PC-3 (cell line): ENCODE measurements around the gene CCL20. TPM values are rescaled to one million over a fixed set of nuclear protein-coding genes. Genes with fewer than 3 reads are reported as not detected.

ENCODE experiments used
- ATAC-seq: fragments of 200-7000 bp; cut with Tn5 transposase; 2 replicates; pipeline ENCODE4 v1.9.1; 2020; ENCODE audit warnings: mild to moderate bottlenecking, moderate library complexity
- BruUV-seq: library from RNA; stranded (reverse); fragments of 400-500 nt; replicated peaks from 2 replicates; lab custom pipeline; 2021; lab: Mats Ljungman, UMichigan
- CTCF ChIA-PET: fragments of 300-600 bp; sonication (Branson Sonifier 250); formaldehyde crosslinking; loops from one replicate; lab custom pipeline; 2022; ENCODE audit warnings: antibody characterized with exemption; lab: Charles Lee
- POLR2A ChIA-PET: fragments of 300-600 bp; sonication (Branson Sonifier 250); formaldehyde crosslinking; loops from one replicate; lab custom pipeline; 2022; ENCODE audit warnings: antibody characterized with exemption; ENCODE audit not compliant: unreplicated experiment; lab: Charles Lee
- DNase-seq: peaks from one replicate; pipeline ENCODE4 v3.0.0-alpha.2; 2015
- H2AFZ ChIP-seq: fragments of 300-600 bp; sonication (generic); 2 replicates; pipeline ENCODE4 v1.6.0; 2016; ENCODE audit warnings: antibody characterized with exemption, low read length
- H3F3A ChIP-seq: fragments of 300-600 bp; sonication (generic); one replicate; pipeline ENCODE4 v1.6.0; 2017; ENCODE audit warnings: antibody characterized with exemption, low read length, control low read depth, mild to moderate bottlenecking; ENCODE audit not compliant: unreplicated experiment
- H3K27ac ChIP-seq: fragments of 300-600 bp; sonication (generic); 2 replicates; pipeline ENCODE4 v1.5.1; 2016; ENCODE audit warnings: mild to moderate bottlenecking, low read length
- H3K27me3 ChIP-seq: fragments of 300-600 bp; sonication (generic); 2 replicates; pipeline ENCODE4 v1.6.1; 2016; ENCODE audit warnings: low read length, mixed read lengths
- H3K36me3 ChIP-seq: fragments of 300-600 bp; sonication (generic); 2 replicates; pipeline ENCODE4 v1.6.1; 2016; ENCODE audit warnings: low read depth, mixed run types, low read length, mixed read lengths
- H3K4me1 ChIP-seq: fragments of 300-600 bp; sonication (generic); 2 replicates; pipeline ENCODE4 v1.5.1; 2016; ENCODE audit warnings: low read length; ENCODE audit not compliant: insufficient read depth
- H3K4me2 ChIP-seq: fragments of 300-600 bp; sonication (generic); 2 replicates; pipeline ENCODE4 v1.6.0; 2016; ENCODE audit warnings: low read length
- H3K4me3 ChIP-seq: fragments of 300-600 bp; sonication (generic); 2 replicates; pipeline ENCODE4 v1.5.1; 2016; ENCODE audit warnings: mild to moderate bottlenecking, low read length, mixed read lengths
- H3K79me2 ChIP-seq: fragments of 300-600 bp; sonication (generic); 2 replicates; pipeline ENCODE4 v1.6.1; 2017; ENCODE audit warnings: low read length, mixed read lengths
- H3K9ac ChIP-seq: fragments of 300-600 bp; sonication (generic); 2 replicates; pipeline ENCODE4 v1.6.0; 2016; ENCODE audit warnings: mild to moderate bottlenecking, low read length
- H3K9me2 ChIP-seq: fragments of 300-600 bp; sonication (generic); replicated peaks from 2 replicates; pipeline ENCODE4 v1.6.1; 2016; ENCODE audit warnings: mixed run types, low read length, mixed read lengths
- H3K9me3 ChIP-seq: fragments of 300-600 bp; sonication (generic); 2 replicates; pipeline ENCODE4 v1.6.1; 2016; ENCODE audit warnings: low read length, mixed read lengths
- H4K20me1 ChIP-seq: fragments of 300-600 bp; sonication (generic); 2 replicates; pipeline ENCODE4 v1.6.1; 2016; ENCODE audit warnings: low read length, mixed read lengths
- CTCF ChIP-seq: fragments of 300-600 bp; sonication (generic); conservative IDR thresholded peaks from 2 replicates; pipeline ENCODE4 v1.5.1; 2017; ENCODE audit warnings: antibody characterized with exemption, low read depth, mild to moderate bottlenecking, low read length
- EZH2 ChIP-seq: fragments of 300-600 bp; sonication (generic); IDR thresholded peaks from one replicate; pipeline ENCODE4 v1.6.1; 2017; ENCODE audit warnings: antibody characterized with exemption, mild to moderate bottlenecking, low read length; ENCODE audit not compliant: unreplicated experiment
- EZH2phosphoT487 ChIP-seq: fragments of 300-600 bp; sonication (generic); IDR thresholded peaks from 2 replicates; pipeline ENCODE4 v1.6.1; 2018; ENCODE audit warnings: mild to moderate bottlenecking, antibody characterized with exemption, low read length, borderline replicate concordance
- intact Hi-C: fragments of 100-400 bp; cut with micrococcal nuclease; formaldehyde crosslinking; loops from 2 replicates; pipeline ENCODE4 v1.9.0; 2023
- total RNA-seq: library from RNA; depleted of rRNA; stranded (reverse); fragments of >200 nt; gene quantifications from 2 replicates; pipeline ENCODE4 v1.2.3, GENCODE V29; 2014

CCL20 gene
- total RNA-seq, 1 experiment from 2014 or later: 1.8 TPM

- Histone ChIP-seq H3K27ac (no peak overlapping the region), H2AFZ (no peak overlapping the region), H3K79me2 (no peaks in the 10 kb centered on the region), H3K4me2 (no peak overlapping the region), H3K27me3 (no peaks in the 10 kb centered on the region), H3K4me3 (no peak overlapping the region), H3K4me1 (no peaks in the 10 kb centered on the region), H4K20me1 (no peaks in the 10 kb centered on the region), H3K9me2 (no peaks in the 10 kb centered on the region), H3K36me3 (no peaks in the 10 kb centered on the region), H3F3A (no peaks in the 10 kb centered on the region), H3K9ac (no peak overlapping the region), H3K9me3 (no peaks in the 10 kb centered on the region)
- TF ChIP-seq EZH2phosphoT487 (no peak), CTCF (no peak), EZH2 (no peak)
- DNase-seq: no peak
- BruUV-seq: no TSS peak
- no peak for ATAC-seq
- intact Hi-C loops: no loop called here
- CTCF ChIA-PET: no interaction called here
- POLR2A ChIA-PET: no interaction called here
Measured at GRCh38 chr2:227782804-227783203, 30.8 kb upstream of the CCL20 start.

GRCh38 chr2:227783404-227784138, 30.1 kb upstream of the CCL20 start:
- intact Hi-C loops: no loop called here
- DNase-seq: no peak
- H3K9ac ChIP-seq: no peak overlapping the region
- no peaks in the 10 kb centered on the region for H3K36me3 ChIP-seq
- H3K4me1 ChIP-seq: no peaks in the 10 kb centered on the region
- TF ChIP-seq EZH2phosphoT487: no peak
- H4K20me1 ChIP-seq: no peaks in the 10 kb centered on the region
- no peak overlapping the region for H2AFZ ChIP-seq
- ChIA-PET CTCF (no interaction called here), POLR2A (no interaction called here)
- H3K4me3 ChIP-seq: no peak overlapping the region
- H3K9me2 ChIP-seq: no peaks in the 10 kb centered on the region
- ATAC-seq: no peak
- no peaks in the 10 kb centered on the region for H3K9me3 ChIP-seq
- H3F3A ChIP-seq: no peaks in the 10 kb centered on the region
- H3K27me3 ChIP-seq: no peaks in the 10 kb centered on the region
- H3K79me2 ChIP-seq: no peaks in the 10 kb centered on the region
- no peak overlapping the region for H3K4me2 ChIP-seq
- no TSS peak for BruUV-seq
- no peak overlapping the region for H3K27ac ChIP-seq

GRCh38 chr2:227785293-227785692, 28.3 kb upstream of the CCL20 start:
- CTCF ChIA-PET: no interaction called here
- H3K4me3 ChIP-seq: no peak overlapping the region
- H3K27me3 ChIP-seq: no peaks in the 10 kb centered on the region
- no peaks in the 10 kb centered on the region for H4K20me1 ChIP-seq
- no peak overlapping the region for H3K27ac ChIP-seq
- TF ChIP-seq EZH2phosphoT487 (no peak), EZH2 (no peak), CTCF (no peak)
- no peaks in the 10 kb centered on the region for H3F3A ChIP-seq
- ATAC-seq (no peak), DNase-seq (no peak)
- H3K79me2 ChIP-seq: no peaks in the 10 kb centered on the region
- H3K9me2 ChIP-seq: no peaks in the 10 kb centered on the region
- H2AFZ ChIP-seq: no peak overlapping the region
- no peak overlapping the region for H3K4me2 ChIP-seq
- POLR2A ChIA-PET: no interaction called here
- H3K36me3 ChIP-seq: no peaks in the 10 kb centered on the region
- H3K9me3 ChIP-seq: no peaks in the 10 kb centered on the region
- no peak overlapping the region for H3K9ac ChIP-seq
- no peaks in the 10 kb centered on the region for H3K4me1 ChIP-seq
- BruUV-seq: no TSS peak
- intact Hi-C loops: no loop called here
